HG03460 (cell line): ENCODE measurements around the gene AP1M1.

ENCODE experiments used
- ATAC-seq: cut with Tn5 transposase; IDR thresholded peaks from one replicate; pipeline ENCODE4 v1.9.1; 2021; ENCODE audit not compliant: unreplicated experiment

The AP1M1 gene

GRCh38 chr19:16185123-16185767, 12.5 kb upstream of the AP1M1 start, which contains the start of gene FAM32A:
TSS of gene FAM32A (plus strand) at chr19:16185410. CDS start at chr19:16185443, 33 bp downstream.
- peak; percentile 86 for ATAC-seq

- no peak for ATAC-seq
Observed at GRCh38 chr19:16185768-16186123, 12.0 kb upstream of the AP1M1 start.

- ATAC-seq: no peak
Observed at GRCh38 chr19:16188521-16188920, 9.2 kb upstream of the AP1M1 start.

- no peak for ATAC-seq
Observed at GRCh38 chr19:16190198-16190597, 7.5 kb upstream of the AP1M1 start.

- ATAC-seq: no peak
Observed at GRCh38 chr19:16190736-16191135, 7.0 kb upstream of the AP1M1 start.

GRCh38 chr19:16191216-16191908, 6.3 kb upstream of the AP1M1 start:
- ATAC-seq: no peak

- no peak for ATAC-seq
Observed at GRCh38 chr19:16193466-16193865, 4.2 kb upstream of the AP1M1 start.

GRCh38 chr19:16197188-16197621, 506 bp upstream of the AP1M1 start:
- ATAC-seq: peak; percentile 3

- ATAC-seq: peak; percentile 4
Observed at GRCh38 chr19:16198370-16198651, 600 bp downstream of the AP1M1 start.

- ATAC-seq: no peak
Observed at GRCh38 chr19:16199275-16199932, 1.7 kb downstream of the AP1M1 start.

- no peak for ATAC-seq
Observed at GRCh38 chr19:16200038-16201010, 2.6 kb downstream of the AP1M1 start.

- no peak for ATAC-seq
Observed at GRCh38 chr19:16201011-16201391, 3.3 kb downstream of the AP1M1 start.

GRCh38 chr19:16202320-16203255, 4.9 kb downstream of the AP1M1 start:
- no peak for ATAC-seq

GRCh38 chr19:16203256-16204004, 5.7 kb downstream of the AP1M1 start:
- ATAC-seq: no peak

GRCh38 chr19:16204005-16204294, 6.2 kb downstream of the AP1M1 start:
- no peak for ATAC-seq

- no peak for ATAC-seq
Observed at GRCh38 chr19:16205205-16206045, 7.7 kb downstream of the AP1M1 start.

- no peak for ATAC-seq
Observed at GRCh38 chr19:16206046-16206605, 8.4 kb downstream of the AP1M1 start.

- ATAC-seq: no peak
Observed at GRCh38 chr19:16206637-16207036, 8.9 kb downstream of the AP1M1 start.
